ENCODE measurements around the gene RNF31.

RNF31 gene

DNA sequence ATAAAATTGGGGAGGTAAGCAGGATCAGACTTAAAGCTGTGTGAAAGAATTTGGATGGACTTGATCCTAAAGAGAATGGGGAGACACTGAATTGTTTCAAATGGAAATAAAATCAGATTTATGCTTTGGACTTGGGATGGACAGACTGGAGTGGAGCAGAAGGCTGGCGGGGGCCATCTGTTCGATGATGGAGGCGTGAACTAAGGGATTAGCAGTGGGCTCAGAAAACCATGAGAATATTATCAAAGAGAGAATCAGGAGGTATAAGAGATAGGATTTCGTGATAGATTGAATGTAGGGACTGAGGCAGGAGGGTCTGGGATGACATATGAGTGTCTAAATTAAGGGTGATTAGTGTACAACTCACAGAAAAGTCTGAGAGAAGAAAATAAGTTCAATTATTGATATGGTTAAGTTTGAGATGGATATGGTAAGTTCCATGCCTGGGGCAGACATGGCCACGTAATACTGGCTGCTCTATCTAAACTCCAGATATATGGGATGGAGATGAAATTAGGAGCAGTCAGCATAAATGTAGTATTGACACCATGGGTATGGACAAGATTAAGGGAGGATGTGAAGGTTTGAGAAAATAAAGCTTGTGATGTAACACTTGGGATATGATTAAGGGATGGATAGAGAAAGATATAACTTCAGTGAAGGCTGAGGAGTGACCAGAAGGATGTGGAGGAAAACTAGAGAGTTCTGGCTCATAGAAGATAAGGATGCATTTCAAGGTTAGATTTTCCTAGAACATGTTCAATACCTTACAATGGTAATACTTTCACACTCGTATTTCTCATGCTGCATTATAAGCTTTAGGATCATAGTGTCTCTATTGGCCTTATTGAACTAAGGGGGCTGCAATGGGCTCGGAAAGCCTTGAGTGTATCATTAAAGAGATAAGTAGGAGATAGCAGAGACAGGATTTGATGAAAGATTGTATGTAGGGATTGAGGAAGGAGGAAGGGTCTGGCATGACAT, 57.2 kb downstream of the RNF31 start:
- DNase-seq, result no peak

DNA sequence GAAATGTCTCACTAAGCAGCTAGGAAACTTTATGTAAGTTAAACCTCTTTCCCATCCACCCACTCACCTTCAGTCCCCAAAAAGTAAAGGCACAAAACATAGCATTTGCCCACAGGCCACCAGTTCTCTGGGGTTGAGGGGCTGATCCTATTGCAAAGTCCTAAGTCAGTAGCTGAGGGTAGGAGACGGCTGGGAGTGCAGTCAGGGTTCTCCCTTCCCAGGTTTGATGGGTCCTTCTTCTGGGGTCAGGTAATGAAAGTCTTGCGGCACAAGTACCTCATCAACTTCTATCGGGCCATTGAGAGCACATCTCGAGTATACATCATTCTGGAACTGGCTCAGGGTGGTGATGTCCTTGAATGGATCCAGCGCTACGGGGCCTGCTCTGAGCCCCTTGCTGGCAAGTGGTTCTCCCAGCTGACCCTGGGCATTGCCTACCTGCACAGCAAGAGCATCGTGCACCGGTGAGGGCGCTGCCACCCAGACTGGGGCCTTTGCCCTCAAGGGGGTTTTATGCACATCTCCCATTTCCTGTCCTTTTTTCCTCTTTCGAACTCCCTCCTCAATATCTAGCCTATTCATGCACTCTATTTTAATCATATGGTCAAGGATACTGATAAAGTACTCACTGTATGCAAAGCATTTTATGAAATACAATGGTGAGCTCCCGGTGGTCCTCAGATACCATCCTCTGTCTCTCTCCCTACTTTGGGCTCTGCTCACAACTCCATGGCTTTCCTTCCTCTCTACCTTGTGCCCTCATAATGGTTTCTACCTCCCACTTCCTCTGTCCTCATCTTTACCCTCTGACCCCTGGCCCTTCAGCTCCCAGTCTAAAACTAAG, 59.2 kb downstream of the RNF31 start:
- DNase-seq, result no peak

DNA sequence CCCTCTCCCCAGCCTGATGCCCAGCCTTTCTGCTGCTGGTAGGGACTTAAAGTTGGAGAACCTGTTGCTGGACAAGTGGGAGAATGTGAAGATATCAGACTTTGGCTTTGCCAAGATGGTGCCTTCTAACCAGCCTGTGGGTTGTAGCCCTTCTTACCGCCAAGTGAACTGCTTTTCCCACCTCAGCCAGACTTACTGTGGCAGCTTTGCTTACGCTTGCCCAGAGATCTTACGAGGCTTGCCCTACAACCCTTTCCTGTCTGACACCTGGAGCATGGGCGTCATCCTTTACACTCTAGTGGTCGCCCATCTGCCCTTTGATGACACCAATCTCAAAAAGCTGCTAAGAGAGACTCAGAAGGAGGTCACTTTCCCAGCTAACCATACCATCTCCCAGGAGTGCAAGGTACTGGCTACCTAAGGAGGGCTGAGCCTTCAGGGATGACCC, 59.8 kb downstream of the RNF31 start:
- no peak for DNase-seq

GRCh38 chr14:24207625-24208024, 60.3 kb downstream of the RNF31 start:
- DNase-seq, result no peak

Data from inflammatory macrophage treated with lipopolysaccharide for 4 hours (primary cell).